ENCODE measurements around the gene SCD. TPM values are rescaled to one million over a fixed set of nuclear protein-coding genes. Genes with fewer than 3 reads are reported as not detected.
A peak's percentile ranks its signal among the peaks of the same experiment; 100 is the strongest.

Gene SCD
- total and polyA plus RNA-seq, 5 donors = 12.2 to 116 (median 24.9) TPM

GRCh38 chr10:100319707-100320402, 27.2 kb upstream of the SCD start:
- H3K27ac ChIP-seq (ENCODE audit: low read length) = no peak overlapping the region
- 69% methylated on average over 1 of the region's 1 CpG for WGBS
- no peak overlapping the region for H3K4me3 ChIP-seq (ENCODE audit: low read length)
- peaks cover 2% of the 10 kb centered on the region for H3K27me3 ChIP-seq (ENCODE audit: control insufficient read depth, insufficient read depth)
- no peak for ATAC-seq
- no peak for DNase-seq
- no peaks in the 10 kb centered on the region for H3K9me3 ChIP-seq (ENCODE audit: control insufficient read depth, low read length)
- intact Hi-C loops (cut with DNase I) = no loop called here
- H3K4me1 ChIP-seq (ENCODE audit: control insufficient read depth, insufficient read depth, low read length) = no peaks in the 10 kb centered on the region

GRCh38 chr10:100325158-100325557, 21.9 kb upstream of the SCD start:
- 48% methylated on average over 7 of the region's 7 CpGs for WGBS
- H3K9me3 ChIP-seq (ENCODE audit: control insufficient read depth, low read length) = no peaks in the 10 kb centered on the region
- H3K4me1 ChIP-seq (ENCODE audit: control insufficient read depth, insufficient read depth, low read length) = no peaks in the 10 kb centered on the region
- intact Hi-C loops (cut with DNase I) = no loop called here
- H3K4me3 ChIP-seq (ENCODE audit: low read length) = no peak overlapping the region
- no peaks in the 10 kb centered on the region for H3K27me3 ChIP-seq (ENCODE audit: control insufficient read depth, insufficient read depth)
- H3K27ac ChIP-seq (ENCODE audit: low read length) = no peak overlapping the region
- ATAC-seq (no peak), DNase-seq (no peak)

- DNase-seq = no peak
- Histone ChIP-seq H3K4me1 (ENCODE audit: control insufficient read depth, insufficient read depth, low read length) (no peaks in the 10 kb centered on the region), H3K4me3 (ENCODE audit: low read length) (no peak overlapping the region), H3K27ac (ENCODE audit: low read length) (no peak overlapping the region), H3K27me3 (ENCODE audit: control insufficient read depth, insufficient read depth) (no peaks in the 10 kb centered on the region), H3K9me3 (ENCODE audit: control insufficient read depth, low read length) (no peaks in the 10 kb centered on the region)
- peak; percentile 71 to 72 for ATAC-seq
- WGBS = 28% methylated on average over 8 of the region's 8 CpGs
- intact Hi-C loops (cut with DNase I) = no loop called here
These were observed 19.9 kb upstream of the SCD start for GRCh38 chr10:100327007-100327717.

- Histone ChIP-seq H3K4me3 (ENCODE audit: low read length) (no peak overlapping the region), H3K27me3 (ENCODE audit: control insufficient read depth, insufficient read depth) (no peaks in the 10 kb centered on the region), H3K27ac (ENCODE audit: low read length) (no peak overlapping the region), H3K4me1 (ENCODE audit: control insufficient read depth, insufficient read depth, low read length) (no peaks in the 10 kb centered on the region), H3K9me3 (ENCODE audit: control insufficient read depth, low read length) (no peaks in the 10 kb centered on the region)
- ATAC-seq (no peak), DNase-seq (no peak)
- intact Hi-C loops (cut with DNase I) = no loop called here
- WGBS = 56% methylated on average over 3 of the region's 3 CpGs
These were observed 19.4 kb upstream of the SCD start for GRCh38 chr10:100327718-100328009.

- intact Hi-C loops (cut with DNase I) = no loop called here
- Histone ChIP-seq H3K27me3 (ENCODE audit: control insufficient read depth, insufficient read depth) (no peaks in the 10 kb centered on the region), H3K4me1 (ENCODE audit: control insufficient read depth, insufficient read depth, low read length) (no peaks in the 10 kb centered on the region), H3K27ac (ENCODE audit: low read length) (no peak overlapping the region), H3K4me3 (ENCODE audit: low read length) (no peak overlapping the region), H3K9me3 (ENCODE audit: control insufficient read depth, low read length) (no peaks in the 10 kb centered on the region)
- 60% methylated on average over 5 of the region's 5 CpGs for WGBS
- no peak for ATAC-seq
- DNase-seq = no peak
These were observed 18.8 kb upstream of the SCD start for GRCh38 chr10:100328198-100328597.

- intact Hi-C loops (cut with DNase I) = loop anchor here in 1 of 4 donors (10.0 kb wide), 1 partner anchor 175 kb away; no protein-coding TSS in a partner anchor
These were observed 17.0 kb upstream of the SCD start, which contains the start of gene PKD2L1 for GRCh38 chr10:100330079-100330478. Gene PKD2L1 (minus strand): TSS chr10:100330228. CDS start chr10:100330103, 125 bp downstream.

GRCh38 chr10:100333106-100333505, 13.9 kb upstream of the SCD start:
- Histone ChIP-seq H3K9me3 (ENCODE audit: control insufficient read depth, low read length) (no peaks in the 10 kb centered on the region), H3K4me3 (ENCODE audit: low read length) (no peak overlapping the region), H3K4me1 (ENCODE audit: control insufficient read depth, insufficient read depth, low read length) (no peaks in the 10 kb centered on the region), H3K27ac (ENCODE audit: low read length) (no peak overlapping the region), H3K27me3 (ENCODE audit: control insufficient read depth, insufficient read depth) (no peaks in the 10 kb centered on the region)
- intact Hi-C loops (cut with DNase I) = loop anchor here in 1 of 4 donors (10.0 kb wide), 1 partner anchor 172 kb away; no protein-coding TSS in a partner anchor
- ATAC-seq (no peak), DNase-seq (no peak)
- 58% methylated on average over 4 of the region's 4 CpGs for WGBS

More at GRCh38 chr10:100330079-100330478, 17.0 kb upstream of the SCD start, which contains the start of gene PKD2L1:
- no peaks in the 10 kb centered on the region for H3K4me1 ChIP-seq (ENCODE audit: control insufficient read depth, insufficient read depth, low read length)
- 48% methylated on average over 5 of the region's 5 CpGs for WGBS
- no peak for ATAC-seq
- no peak for DNase-seq
- H3K9me3 ChIP-seq (ENCODE audit: control insufficient read depth, low read length) = no peaks in the 10 kb centered on the region
- no peaks in the 10 kb centered on the region for H3K27me3 ChIP-seq (ENCODE audit: control insufficient read depth, insufficient read depth)
- no peak within 1 kb of the TSS for H3K27ac ChIP-seq (ENCODE audit: low read length)
- no peak within 1 kb of the TSS for H3K4me3 ChIP-seq (ENCODE audit: low read length)

GRCh38 chr10:100333661-100334440, 13.2 kb upstream of the SCD start:
- no peaks in the 10 kb centered on the region for H3K4me1 ChIP-seq (ENCODE audit: control insufficient read depth, insufficient read depth, low read length)
- no peaks in the 10 kb centered on the region for H3K27me3 ChIP-seq (ENCODE audit: control insufficient read depth, insufficient read depth)
- no peak for DNase-seq
- no peak overlapping the region for H3K4me3 ChIP-seq (ENCODE audit: low read length)
- no peaks in the 10 kb centered on the region for H3K9me3 ChIP-seq (ENCODE audit: control insufficient read depth, low read length)
- ATAC-seq = no peak
- H3K27ac ChIP-seq (ENCODE audit: low read length) = no peak overlapping the region
- intact Hi-C loops (cut with DNase I) = loop anchor here in 1 of 4 donors (10.0 kb wide), 1 partner anchor 171 kb away; no protein-coding TSS in a partner anchor
- WGBS = 77% methylated on average over 2 of the region's 2 CpGs

- 85% methylated on average over 9 of the region's 9 CpGs for WGBS
- Histone ChIP-seq H3K4me3 (ENCODE audit: low read length) (no peak overlapping the region), H3K27me3 (ENCODE audit: control insufficient read depth, insufficient read depth) (no peaks in the 10 kb centered on the region), H3K4me1 (ENCODE audit: control insufficient read depth, insufficient read depth, low read length) (no peaks in the 10 kb centered on the region), H3K9me3 (ENCODE audit: control insufficient read depth, low read length) (no peaks in the 10 kb centered on the region), H3K27ac (ENCODE audit: low read length) (no peak overlapping the region)
- ATAC-seq (no peak), DNase-seq (no peak)
- intact Hi-C loops (cut with DNase I) = loop anchor here in 1 of 4 donors (10.0 kb wide), 1 partner anchor 170 kb away; no protein-coding TSS in a partner anchor
These were observed 12.3 kb upstream of the SCD start for GRCh38 chr10:100334762-100335161.

GRCh38 chr10:100338434-100339036, 8.5 kb upstream of the SCD start:
- Histone ChIP-seq H3K4me3 (ENCODE audit: low read length) (no peak overlapping the region), H3K27me3 (ENCODE audit: control insufficient read depth, insufficient read depth) (no peaks in the 10 kb centered on the region), H3K9me3 (ENCODE audit: control insufficient read depth, low read length) (no peaks in the 10 kb centered on the region), H3K27ac (ENCODE audit: low read length) (no peak overlapping the region), H3K4me1 (ENCODE audit: control insufficient read depth, insufficient read depth, low read length) (peaks cover 5% of the 10 kb centered on the region)
- ATAC-seq (peak; percentile 50 to 77), DNase-seq (peak; percentile 68 to 91 (median 89))
- WGBS = 58% methylated on average over 4 of the region's 4 CpGs
- intact Hi-C loops (cut with DNase I) = loop anchor here in 3 of 4 donors (1.0 to 10.0 kb wide), 4 partner anchors 94 to 166 kb away; no protein-coding TSS in a partner anchor

Measured in right cardiac atrium (tissue), 5 donors.